Mesenchymal stem cell (in vitro differentiated cells and primary cell): ENCODE data around the gene DHRSX.

Experiments
- DNase-seq: peaks from one replicate; pipeline ENCODE4 v3.0.0-alpha.2; 2013
- H2AFZ ChIP-seq: one replicate; pipeline ENCODE4 v1.6.1; 2013; ENCODE audit warnings: low read depth, mild to moderate bottlenecking, control low read depth, inconsistent platforms, low read length, moderate library complexity
- H2AK5ac ChIP-seq: 2 replicates; pipeline ENCODE4 v1.6.1; 2013; ENCODE audit warnings: low read length, moderate library complexity, mild to moderate bottlenecking, inconsistent platforms; ENCODE audit not compliant: severe bottlenecking
- H2BK120ac ChIP-seq: one replicate; pipeline ENCODE4 v1.6.1; 2013; ENCODE audit warnings: low read depth, mild to moderate bottlenecking, inconsistent platforms, low read length, moderate library complexity
- H2BK12ac ChIP-seq, 2 experiments: one replicate each; pipeline ENCODE4 v1.6.1; 2013; ENCODE audit warnings: inconsistent platforms in 2 of 2, low read length in 2 of 2, mild to moderate bottlenecking in 2 of 2, moderate library complexity in 2 of 2, control low read depth in 1 of 2
- H2BK15ac ChIP-seq: one replicate; pipeline ENCODE4 v1.6.1; 2013; ENCODE audit warnings: mild to moderate bottlenecking, low read depth, inconsistent platforms; ENCODE audit not compliant: poor library complexity, severe bottlenecking
- H2BK5ac ChIP-seq: 2 replicates; pipeline ENCODE4 v1.6.1; 2013; ENCODE audit warnings: low read depth, mild to moderate bottlenecking, low read length, control low read depth, inconsistent platforms; ENCODE audit not compliant: poor library complexity, severe bottlenecking
- H3K14ac ChIP-seq, 2 experiments: one replicate each; pipeline ENCODE4 v1.6.1; 2013; ENCODE audit warnings: inconsistent platforms in 2 of 2, low read length in 2 of 2, control low read depth in 1 of 2, mild to moderate bottlenecking in 1 of 2, moderate library complexity in 1 of 2
- H3K18ac ChIP-seq, 2 experiments: one replicate each; pipeline ENCODE4 v1.6.1; 2013; ENCODE audit warnings: inconsistent platforms in 2 of 2, low read length in 2 of 2, control low read depth in 1 of 2, low read depth in 1 of 2, mild to moderate bottlenecking in 1 of 2
- H3K23ac ChIP-seq, 2 experiments: one replicate each; pipeline ENCODE4 v1.6.1; 2013; ENCODE audit warnings: inconsistent platforms in 2 of 2, low read length in 2 of 2, mild to moderate bottlenecking in 2 of 2, moderate library complexity in 2 of 2, control low read depth in 1 of 2
- H3K27ac ChIP-seq: 2 replicates; pipeline ENCODE4 v1.5.1; 2013; ENCODE audit warnings: mild to moderate bottlenecking, moderate library complexity, low read length, control low read depth, inconsistent platforms; ENCODE audit not compliant: poor library complexity, severe bottlenecking
- H3K27me3 ChIP-seq, 2 experiments: 2 replicates each; pipeline versions ENCODE4 v1.6.1 to v1.7.0; 2013; ENCODE audit warnings: low read length in 2 of 2, mild to moderate bottlenecking in 2 of 2, moderate library complexity in 2 of 2, control low read depth in 1 of 2, inconsistent platforms in 1 of 2; ENCODE audit not compliant: control insufficient read depth in 1 of 2, insufficient read depth in 1 of 2
- H3K36me3 ChIP-seq, 2 experiments: 2 replicates each; pipeline versions ENCODE4 v1.6.1 to v1.7.0; 2013; ENCODE audit warnings: low read length in 2 of 2, control low read depth in 1 of 2, inconsistent platforms in 1 of 2, low read depth in 1 of 2, mild to moderate bottlenecking in 1 of 2; ENCODE audit not compliant: insufficient read depth in 2 of 2, control insufficient read depth in 1 of 2
- H3K4ac ChIP-seq, 2 experiments: one replicate each; pipeline ENCODE4 v1.6.1; 2013; ENCODE audit warnings: inconsistent platforms in 2 of 2, low read length in 2 of 2, mild to moderate bottlenecking in 2 of 2, moderate library complexity in 2 of 2, control low read depth in 1 of 2, low read depth in 1 of 2
- H3K4me1 ChIP-seq: 2 replicates; pipeline ENCODE4 v1.6.1; 2013; ENCODE audit warnings: low read depth, low read length, control low read depth; ENCODE audit not compliant: control insufficient read depth, insufficient read depth
- H3K4me2 ChIP-seq: 2 replicates; pipeline ENCODE4 v1.6.1; 2013; ENCODE audit warnings: low read length, mild to moderate bottlenecking, inconsistent platforms; ENCODE audit not compliant: poor library complexity, severe bottlenecking
- H3K4me3 ChIP-seq, 2 experiments: 2 replicates each; pipeline versions ENCODE4 v1.5.1 to v1.7.0; 2013; ENCODE audit warnings: low read length in 2 of 2, mild to moderate bottlenecking in 2 of 2, control low read depth in 1 of 2, low read depth in 1 of 2; ENCODE audit not compliant: insufficient read depth in 1 of 2
- H3K79me1 ChIP-seq: replicated peaks from 2 replicates; pipeline ENCODE4 v1.6.1; 2013; ENCODE audit warnings: mild to moderate bottlenecking, control low read depth, low read length, inconsistent platforms; ENCODE audit not compliant: poor library complexity, severe bottlenecking
- H3K9ac ChIP-seq: 2 replicates; pipeline ENCODE4 v1.7.0; 2013; ENCODE audit warnings: mild to moderate bottlenecking, low read length, moderate library complexity
- H3K9me3 ChIP-seq: 2 replicates; pipeline ENCODE4 v1.7.0; 2013; ENCODE audit warnings: mild to moderate bottlenecking, low read length; ENCODE audit not compliant: control insufficient read depth
- H4K8ac ChIP-seq: one replicate; pipeline ENCODE4 v1.6.1; 2013; ENCODE audit warnings: inconsistent platforms, mild to moderate bottlenecking, low read length, moderate library complexity
- H4K91ac ChIP-seq: one replicate; pipeline ENCODE4 v1.6.1; 2013; ENCODE audit warnings: mild to moderate bottlenecking, low read length, inconsistent platforms
- WGBS: methylation state at CpG from one replicate; pipeline ENCODE4 v1.1.7; 2013; ENCODE audit warnings: mixed read lengths; 5-methylcytosine and 5-hydroxymethylcytosine counted together

DHRSX gene

GRCh38 chrX:2441466-2441865 is 59.3 kb downstream of the DHRSX start:
- Histone ChIP-seq H3K27ac (no peak overlapping the region), H3K4ac (no peak overlapping the region), H3K4me1 (no peaks in the 10 kb centered on the region), H3K36me3 (peaks cover 14 to 16% of the 10 kb centered on the region in 2 experiments), H3K14ac (no peak overlapping the region), H2BK120ac (no peak overlapping the region), H3K18ac (no peak overlapping the region), H3K4me3 (no peak overlapping the region), H4K8ac (no peak overlapping the region), H2BK5ac (no peak overlapping the region), H3K4me2 (no peak overlapping the region), H4K91ac (no peak overlapping the region), H3K9ac (no peak overlapping the region), H3K9me3 (peaks cover 10% of the 10 kb centered on the region), H3K79me1 (peaks cover 38% of the 10 kb centered on the region), H3K27me3 (no peaks in the 10 kb centered on the region), H2AK5ac (no peak overlapping the region), H3K23ac (no peak overlapping the region), H2BK12ac (no peak overlapping the region), H2AFZ (no peak overlapping the region), H2BK15ac (no peak overlapping the region)
- DNase-seq: no peak
- 96% methylated on average over 5 of the region's 5 CpGs for WGBS

GRCh38 chrX:2439613-2440012 is 61.2 kb downstream of the DHRSX start:
- no peak overlapping the region for H2BK5ac ChIP-seq

GRCh38 chrX:2435465-2435864 is 65.3 kb downstream of the DHRSX start:
- Histone ChIP-seq H3K4me2 (no peak overlapping the region), H3K36me3 (peaks cover 22 to 25% of the 10 kb centered on the region in 2 experiments), H2BK15ac (no peak overlapping the region), H2BK12ac (no peak overlapping the region), H3K23ac (no peak overlapping the region), H4K91ac (no peak overlapping the region), H3K4ac (no peak overlapping the region), H2AFZ (no peak overlapping the region), H3K9ac (no peak overlapping the region), H2BK5ac (no peak overlapping the region), H3K4me3 (no peak overlapping the region), H3K79me1 (peaks cover 17% of the 10 kb centered on the region), H3K18ac (no peak overlapping the region), H3K14ac (no peak overlapping the region), H2BK120ac (no peak overlapping the region), H3K9me3 (peaks cover 10% of the 10 kb centered on the region), H3K4me1 (peaks cover 3% of the 10 kb centered on the region), H2AK5ac (no peak overlapping the region), H3K27ac (no peak overlapping the region), H4K8ac (no peak overlapping the region), H3K27me3 (no peaks in the 10 kb centered on the region)
- no CpG with 5 or more reads among the region's 2 CpGs for WGBS
- no peak for DNase-seq

More at GRCh38 chrX:2439613-2440012, 61.2 kb downstream of the DHRSX start:
- no peak overlapping the region for H3K9ac ChIP-seq
- no peak overlapping the region for H3K4me3 ChIP-seq
- peaks cover 10% of the 10 kb centered on the region for H3K9me3 ChIP-seq
- 100% methylated on average over 5 of the region's 8 CpGs for WGBS
- no peak overlapping the region for H2BK120ac ChIP-seq
- no peak overlapping the region for H4K91ac ChIP-seq
- no peak overlapping the region for H3K23ac ChIP-seq
- H2AK5ac ChIP-seq: no peak overlapping the region
- H2BK12ac ChIP-seq: no peak overlapping the region
- no peak overlapping the region for H3K4me2 ChIP-seq
- H3K27me3 ChIP-seq: no peaks in the 10 kb centered on the region
- H3K18ac ChIP-seq: no peak overlapping the region
- peaks cover 30% of the 10 kb centered on the region for H3K79me1 ChIP-seq
- H3K4ac ChIP-seq: no peak overlapping the region
- H4K8ac ChIP-seq: no peak overlapping the region
- no peak overlapping the region for H2AFZ ChIP-seq
- no peak overlapping the region for H2BK15ac ChIP-seq
- DNase-seq: no peak
- H3K27ac ChIP-seq: no peak overlapping the region
- H3K14ac ChIP-seq: no peak overlapping the region
- peaks cover 16 to 19% of the 10 kb centered on the region in 2 experiments for H3K36me3 ChIP-seq
- no peaks in the 10 kb centered on the region for H3K4me1 ChIP-seq

GRCh38 chrX:2434270-2435163 is 66.3 kb downstream of the DHRSX start:
- H3K27me3 ChIP-seq: no peaks in the 10 kb centered on the region
- H3K4me2 ChIP-seq: no peak overlapping the region
- H2AFZ ChIP-seq: no peak overlapping the region
- peaks cover 3% of the 10 kb centered on the region for H3K4me1 ChIP-seq
- no peak overlapping the region for H3K23ac ChIP-seq
- H3K18ac ChIP-seq: no peak overlapping the region
- H3K14ac ChIP-seq: no peak overlapping the region
- H4K8ac ChIP-seq: no peak overlapping the region
- H3K79me1 ChIP-seq: peaks cover 20% of the 10 kb centered on the region
- H2BK5ac ChIP-seq: no peak overlapping the region
- H3K4me3 ChIP-seq: no peak overlapping the region
- H2BK12ac ChIP-seq: no peak overlapping the region
- H3K9ac ChIP-seq: no peak overlapping the region
- H3K27ac ChIP-seq: no peak overlapping the region
- no peak overlapping the region for H2AK5ac ChIP-seq
- H2BK15ac ChIP-seq: no peak overlapping the region
- WGBS: 95% methylated on average over 11 of the region's 12 CpGs
- no peak overlapping the region for H4K91ac ChIP-seq
- no peak for DNase-seq
- H3K4ac ChIP-seq: no peak overlapping the region
- H3K36me3 ChIP-seq: peaks cover 21% of the 10 kb centered on the region in 2 experiments
- H3K9me3 ChIP-seq: peaks cover 5% of the 10 kb centered on the region
- no peak overlapping the region for H2BK120ac ChIP-seq
